WTC11 (cell line): Measurements from ENCODE around the gene SUCLG1. TPM values are rescaled to one million over a fixed set of nuclear protein-coding genes. Genes with fewer than 3 reads are reported as not detected.

Experiments used
- ATAC-seq: fragments of 200-7000 bp; cut with Tn5 transposase; 2 replicates; pipeline ENCODE4 v1.10.0; 2021; ENCODE audit warnings: mild to moderate bottlenecking, moderate library complexity
- CTCF ChIA-PET: fragments of 300-600 bp; sonication (Branson Sonifier 250); formaldehyde crosslinking; loops from one replicate; lab custom pipeline; 2021; ENCODE audit warnings: antibody characterized with exemption; lab: Charles Lee
- POLR2A ChIA-PET: fragments of 350-600 bp; sonication (Branson Sonifier 250); formaldehyde crosslinking; loops from one replicate; lab custom pipeline; 2021; ENCODE audit warnings: antibody characterized with exemption; lab: Charles Lee
- DNase-seq: peaks from one replicate; pipeline ENCODE4 v3.0.0; 2021; ENCODE audit warnings: low spot score
- H3K27ac Mint-ChIP-seq: 2 replicates; pipeline ENCODE4 v1.8.0; 2021; ENCODE audit warnings: mixed read lengths
- H3K27me3 Mint-ChIP-seq: 2 replicates; pipeline ENCODE4 v1.8.0; 2021; ENCODE audit warnings: low read depth, mild to moderate bottlenecking, moderate library complexity, mixed read lengths
- H3K36me3 Mint-ChIP-seq: 2 replicates; pipeline ENCODE4 v1.8.0; 2021; ENCODE audit warnings: mixed read lengths
- H3K4me1 Mint-ChIP-seq: 2 replicates; pipeline ENCODE4 v1.8.0; 2022; ENCODE audit warnings: mixed read lengths
- H3K4me3 Mint-ChIP-seq: 2 replicates; pipeline ENCODE4 v1.8.0; 2021; ENCODE audit warnings: mild to moderate bottlenecking, moderate library complexity, mixed read lengths
- H3K9me3 Mint-ChIP-seq: 2 replicates; pipeline ENCODE4 v1.8.0; 2021; ENCODE audit warnings: mixed read lengths
- AFF4 ChIP-seq: sonication (generic); formaldehyde crosslinking; IDR thresholded peaks from 2 replicates; pipeline ENCODE4 v1.8.1; 2023; ENCODE audit warnings: mild to moderate bottlenecking, missing genetic modification reagents, borderline replicate concordance
- AR ChIP-seq: fragments of 250-450 bp; sonication (Bioruptor Pico); IDR thresholded peaks from 2 replicates; pipeline ENCODE4 v1.9.0; 2021; ENCODE audit warnings: mild to moderate bottlenecking
- ATF1 ChIP-seq: sonication (generic); formaldehyde crosslinking; IDR thresholded peaks from 2 replicates; pipeline ENCODE4 v1.8.1; 2023; ENCODE audit warnings: mild to moderate bottlenecking, moderate library complexity, missing genetic modification reagents
- CTCF ChIP-seq: fragments of 200-600 bp; IDR thresholded peaks from 2 replicates; pipeline ENCODE4 v1.8.0; 2022; ENCODE audit warnings: antibody characterized with exemption
- EMX1 ChIP-seq: fragments of 250-450 bp; sonication (Bioruptor Pico); IDR thresholded peaks from 2 replicates; pipeline ENCODE4 v1.8.0; 2021; ENCODE audit warnings: mild to moderate bottlenecking
- FOXK1 ChIP-seq: sonication (generic); formaldehyde crosslinking; IDR thresholded peaks from 2 replicates; pipeline ENCODE4 v1.8.0; 2022; ENCODE audit warnings: mild to moderate bottlenecking, moderate library complexity, missing genetic modification reagents
- KAT7 ChIP-seq: sonication (generic); formaldehyde crosslinking; IDR thresholded peaks from 2 replicates; pipeline ENCODE4 v1.8.1; 2023; ENCODE audit warnings: missing genetic modification reagents, mild to moderate bottlenecking, borderline replicate concordance
- MLX ChIP-seq: sonication (generic); formaldehyde crosslinking; IDR thresholded peaks from 2 replicates; pipeline ENCODE4 v1.8.1; 2023; ENCODE audit warnings: mild to moderate bottlenecking, missing genetic modification reagents, moderate library complexity
- MYBL2 ChIP-seq: sonication (generic); formaldehyde crosslinking; IDR thresholded peaks from 2 replicates; pipeline ENCODE4 v1.8.1; 2023; ENCODE audit warnings: mild to moderate bottlenecking, moderate library complexity, missing genetic modification reagents
- NFATC4 ChIP-seq: fragments of 250-450 bp; sonication (Bioruptor Pico); IDR thresholded peaks from 2 replicates; pipeline ENCODE4 v1.9.0; 2021; ENCODE audit warnings: mild to moderate bottlenecking
- NR3C1 ChIP-seq: sonication (generic); formaldehyde crosslinking; conservative IDR thresholded peaks from 2 replicates; pipeline ENCODE4 v1.8.1; 2023; ENCODE audit warnings: low read depth, mild to moderate bottlenecking, missing genetic modification reagents
- PREB ChIP-seq: sonication (generic); formaldehyde crosslinking; IDR thresholded peaks from 2 replicates; pipeline ENCODE4 v1.8.1; 2022; ENCODE audit warnings: mild to moderate bottlenecking, missing genetic modification reagents, moderate library complexity, borderline replicate concordance
- PRRX2 ChIP-seq: fragments of 250-450 bp; sonication (Bioruptor Pico); IDR thresholded peaks from 2 replicates; pipeline ENCODE4 v1.8.0; 2021; ENCODE audit warnings: mild to moderate bottlenecking
- SMAD4 ChIP-seq: sonication (generic); formaldehyde crosslinking; IDR thresholded peaks from 2 replicates; pipeline ENCODE4 v1.8.0; 2022; ENCODE audit warnings: mild to moderate bottlenecking, missing genetic modification reagents
- SOX15 ChIP-seq: fragments of 250-450 bp; sonication (Bioruptor Pico); IDR thresholded peaks from 2 replicates; pipeline ENCODE4 v1.9.0; 2021; ENCODE audit warnings: mild to moderate bottlenecking
- USF2 ChIP-seq: sonication (generic); formaldehyde crosslinking; IDR thresholded peaks from 2 replicates; pipeline ENCODE4 v1.8.1; 2023; ENCODE audit warnings: mild to moderate bottlenecking, missing genetic modification reagents, moderate library complexity
- ZNF425 ChIP-seq: fragments of 250-450 bp; sonication (Bioruptor Pico); conservative IDR thresholded peaks from 2 replicates; pipeline ENCODE4 v1.9.0; 2021; ENCODE audit warnings: mild to moderate bottlenecking
- ZNF671 ChIP-seq: fragments of 250-450 bp; sonication (Bioruptor Pico); IDR thresholded peaks from 2 replicates; pipeline ENCODE4 v1.8.0; 2021; ENCODE audit warnings: mild to moderate bottlenecking
- total RNA-seq: library from RNA; stranded (reverse); gene quantifications from 3 replicates; pipeline ENCODE4 v1.2.3, GENCODE V29; 2021

The SUCLG1 gene
- total RNA-seq, 1 experiment from 2014 or later: 52.4 TPM

GRCh38 chr2:84451579-84451978 is 7.5 kb downstream of the SUCLG1 start:
- DNase-seq: no peak
- Mint-ChIP-seq H3K9me3 (no peaks in the 10 kb centered on the region), H3K27me3 (no peaks in the 10 kb centered on the region), H3K36me3 (peaks cover 5% of the 10 kb centered on the region; the same call in 1 of the 2 replicates), H3K27ac (no peak overlapping the region), H3K4me3 (no peak overlapping the region), H3K4me1 (no peaks in the 10 kb centered on the region)
- POLR2A ChIA-PET: no interaction called here
- CTCF ChIA-PET: no interaction called here
- ATAC-seq: no peak
- TF ChIP-seq EMX1 (no peak), NFATC4 (CRISPR knock-in tag) (no peak), MLX (CRISPR knock-in tag) (no peak), ZNF425 (no peak), ATF1 (CRISPR knock-in tag) (no peak), MYBL2 (CRISPR knock-in tag) (no peak), KAT7 (CRISPR knock-in tag) (no peak), SMAD4 (CRISPR knock-in tag) (no peak), AFF4 (CRISPR knock-in tag) (no peak), SOX15 (CRISPR knock-in tag) (no peak), PRRX2 (CRISPR knock-in tag) (no peak), ZNF671 (CRISPR knock-in tag) (no peak), FOXK1 (no peak), USF2 (CRISPR knock-in tag) (no peak), PREB (no peak), CTCF (no peak), NR3C1 (CRISPR knock-in tag) (no peak), AR (CRISPR knock-in tag) (no peak)
